GM21717 (cell line): ENCODE data around the gene FGFR4.

Experiments
- ATAC-seq: cut with Tn5 transposase; IDR thresholded peaks from one replicate; pipeline ENCODE4 v1.9.1; 2021; ENCODE audit warnings: mild to moderate bottlenecking, moderate library complexity; ENCODE audit not compliant: unreplicated experiment

FGFR4 gene

GRCh38 chr5:177084175-177084574 lies 2.5 kb upstream of the FGFR4 start:
- no peak for ATAC-seq

- ATAC-seq: no peak
These were observed 596 bp upstream of the FGFR4 start for GRCh38 chr5:177085985-177086653.

GRCh38 chr5:177087398-177088005 lies 787 bp downstream of the FGFR4 start:
- no peak for ATAC-seq

GRCh38 chr5:177089127-177089526 lies 2.4 kb downstream of the FGFR4 start:
- ATAC-seq: no peak

- no peak for ATAC-seq
These were observed 3.3 kb downstream of the FGFR4 start for GRCh38 chr5:177089825-177090641.

- ATAC-seq: no peak
These were observed 4.1 kb downstream of the FGFR4 start for GRCh38 chr5:177090813-177091212.

- no peak for ATAC-seq
These were observed 4.5 kb downstream of the FGFR4 start for GRCh38 chr5:177091232-177091631.

GRCh38 chr5:177092178-177093081 lies 5.7 kb downstream of the FGFR4 start:
- ATAC-seq: no peak

GRCh38 chr5:177093082-177093712 lies 6.5 kb downstream of the FGFR4 start:
- ATAC-seq: no peak

- no peak for ATAC-seq
These were observed 7.1 kb downstream of the FGFR4 start for GRCh38 chr5:177093803-177094202.

- no peak for ATAC-seq
These were observed 7.7 kb downstream of the FGFR4 start for GRCh38 chr5:177094224-177095087.

- ATAC-seq: no peak
These were observed 8.5 kb downstream of the FGFR4 start for GRCh38 chr5:177095088-177095669.

GRCh38 chr5:177096162-177097015 lies 9.7 kb downstream of the FGFR4 start:
- ATAC-seq: no peak

GRCh38 chr5:177097016-177097985 lies 10.6 kb downstream of the FGFR4 start:
- no peak for ATAC-seq

GRCh38 chr5:177098120-177098469 lies 11.4 kb downstream of the FGFR4 start:
- no peak for ATAC-seq

- ATAC-seq: no peak
These were observed 11.9 kb downstream of the FGFR4 start for GRCh38 chr5:177098470-177099141.
